Nephron progenitor cell (in vitro differentiated cells): ENCODE measurements around the gene TREM1.

Experiments used
- DNase-seq: peaks from one replicate; pipeline ENCODE4 v3.0.0; 2021
- H3K27ac Mint-ChIP-seq: 2 replicates; pipeline ENCODE4 v1.8.0; 2021; ENCODE audit warnings: mild to moderate bottlenecking, moderate library complexity, mixed read lengths
- H3K27me3 Mint-ChIP-seq: 2 replicates; pipeline ENCODE4 v1.8.0; 2021; ENCODE audit warnings: mild to moderate bottlenecking, low read depth, mixed read lengths; ENCODE audit not compliant: poor library complexity
- H3K36me3 Mint-ChIP-seq: 2 replicates; pipeline ENCODE4 v1.8.0; 2021; ENCODE audit warnings: low read depth, mixed read lengths
- H3K4me1 Mint-ChIP-seq: 2 replicates; pipeline ENCODE4 v1.8.0; 2021; ENCODE audit warnings: mixed read lengths
- H3K4me3 Mint-ChIP-seq: 2 replicates; pipeline ENCODE4 v1.8.0; 2021; ENCODE audit warnings: mild to moderate bottlenecking, moderate library complexity, mixed read lengths
- H3K9me3 Mint-ChIP-seq: 2 replicates; pipeline ENCODE4 v1.8.0; 2021; ENCODE audit warnings: mild to moderate bottlenecking, moderate library complexity, mixed read lengths
- TF ChIP-seq, protein P1 (sequence below): fragments of 200-600 bp; sonication (generic); IDR thresholded peaks from 2 replicates; pipeline ENCODE4 v1.5.0; 2021; ENCODE audit warnings: antibody characterized with exemption

The TREM1 gene

DNA sequence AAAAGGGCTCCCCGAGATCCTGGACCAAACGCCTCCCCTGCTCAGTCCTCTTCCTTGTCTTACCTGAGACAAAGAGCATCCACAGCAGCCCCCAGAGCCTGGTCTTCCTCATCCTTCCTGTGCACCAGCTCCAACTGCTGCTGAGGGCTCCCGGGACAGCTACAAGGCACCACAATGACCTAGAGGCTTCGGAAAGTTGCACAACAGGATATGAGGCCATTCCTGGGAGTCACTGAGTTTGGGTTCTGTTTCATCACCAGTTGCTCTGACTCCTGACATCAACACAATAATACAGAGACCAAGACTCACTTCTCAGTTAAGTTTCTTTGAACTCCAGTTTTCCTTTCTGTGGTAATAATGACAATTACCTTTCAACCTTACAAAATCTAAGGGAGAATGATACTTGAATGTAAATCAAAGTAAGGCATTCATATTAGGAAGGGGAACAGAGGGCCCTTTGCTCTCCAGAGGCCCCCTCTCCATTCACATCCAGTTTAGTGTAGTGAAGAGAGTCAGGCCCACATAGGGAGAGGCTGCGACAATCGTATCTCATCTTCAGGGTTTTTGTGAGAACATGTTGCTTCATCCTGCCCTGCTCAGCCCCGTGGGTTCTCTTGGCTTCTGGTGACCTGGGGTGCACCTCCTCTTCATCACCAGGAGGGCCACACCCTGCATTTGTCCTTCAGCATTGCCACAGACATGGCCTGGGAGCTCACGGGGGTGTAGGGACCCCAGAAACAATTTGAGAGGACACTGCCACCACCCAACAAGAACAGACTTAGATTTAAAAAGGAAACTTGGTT, at the start of gene TREM1:
TSS of gene TREM1 (minus strand) at position 139 of the 803 bp plus-strand sequence. CDS start at position 112, 27 bp downstream.
- TF ChIP-seq, protein P1, sequence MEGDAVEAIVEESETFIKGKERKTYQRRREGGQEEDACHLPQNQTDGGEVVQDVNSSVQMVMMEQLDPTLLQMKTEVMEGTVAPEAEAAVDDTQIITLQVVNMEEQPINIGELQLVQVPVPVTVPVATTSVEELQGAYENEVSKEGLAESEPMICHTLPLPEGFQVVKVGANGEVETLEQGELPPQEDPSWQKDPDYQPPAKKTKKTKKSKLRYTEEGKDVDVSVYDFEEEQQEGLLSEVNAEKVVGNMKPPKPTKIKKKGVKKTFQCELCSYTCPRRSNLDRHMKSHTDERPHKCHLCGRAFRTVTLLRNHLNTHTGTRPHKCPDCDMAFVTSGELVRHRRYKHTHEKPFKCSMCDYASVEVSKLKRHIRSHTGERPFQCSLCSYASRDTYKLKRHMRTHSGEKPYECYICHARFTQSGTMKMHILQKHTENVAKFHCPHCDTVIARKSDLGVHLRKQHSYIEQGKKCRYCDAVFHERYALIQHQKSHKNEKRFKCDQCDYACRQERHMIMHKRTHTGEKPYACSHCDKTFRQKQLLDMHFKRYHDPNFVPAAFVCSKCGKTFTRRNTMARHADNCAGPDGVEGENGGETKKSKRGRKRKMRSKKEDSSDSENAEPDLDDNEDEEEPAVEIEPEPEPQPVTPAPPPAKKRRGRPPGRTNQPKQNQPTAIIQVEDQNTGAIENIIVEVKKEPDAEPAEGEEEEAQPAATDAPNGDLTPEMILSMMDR, result no peak
- Mint-ChIP-seq H3K4me1 (peaks cover 54% of the 10 kb centered on the region), H3K27me3 (peaks cover 3% of the 10 kb centered on the region), H3K4me3 (no peak within 1 kb of the TSS), H3K27ac (peak within 1 kb of the TSS; percentile 22), H3K36me3 (no peaks in the 10 kb centered on the region), H3K9me3 (no peaks in the 10 kb centered on the region)
- DNase-seq, result no peak

DNA sequence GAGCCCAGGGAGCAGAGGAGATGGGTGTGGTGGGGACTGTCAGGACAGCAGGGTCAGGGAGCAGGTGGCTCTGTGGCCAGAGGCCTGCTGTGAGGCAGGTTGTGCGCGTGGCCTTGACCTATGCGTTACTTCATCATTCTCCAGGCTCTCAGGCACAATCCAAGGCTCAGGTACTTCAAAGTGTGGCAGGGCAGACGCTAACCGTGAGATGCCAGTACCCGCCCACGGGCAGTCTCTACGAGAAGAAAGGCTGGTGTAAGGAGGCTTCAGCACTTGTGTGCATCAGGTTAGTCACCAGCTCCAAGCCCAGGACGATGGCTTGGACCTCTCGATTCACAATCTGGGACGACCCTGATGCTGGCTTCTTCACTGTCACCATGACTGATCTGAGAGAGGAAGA, 49.5 kb upstream of the TREM1 start:
- no peaks in the 10 kb centered on the region for H3K36me3 Mint-ChIP-seq
- no peak overlapping the region for H3K27ac Mint-ChIP-seq
- no peak for DNase-seq
- no peaks in the 10 kb centered on the region for H3K9me3 Mint-ChIP-seq
- no peak overlapping the region for H3K4me3 Mint-ChIP-seq
- peaks cover 24% of the 10 kb centered on the region for H3K27me3 Mint-ChIP-seq
- TF ChIP-seq, protein P1, result no peak
- peaks cover 44% of the 10 kb centered on the region for H3K4me1 Mint-ChIP-seq

GRCh38 chr6:41335296-41335695, 48.8 kb upstream of the TREM1 start, which contains the start of gene NCR2:
Gene NCR2, plus strand, starts transcription at chr6:41335608. Its CDS starts 269 bp downstream, at chr6:41335877.
- no peak for DNase-seq
- Mint-ChIP-seq H3K27me3 (peaks cover 19% of the 10 kb centered on the region), H3K4me3 (no peak within 1 kb of the TSS), H3K27ac (no peak within 1 kb of the TSS), H3K4me1 (peaks cover 47% of the 10 kb centered on the region), H3K36me3 (no peaks in the 10 kb centered on the region), H3K9me3 (no peaks in the 10 kb centered on the region)
- TF ChIP-seq, protein P1, result no peak

DNA sequence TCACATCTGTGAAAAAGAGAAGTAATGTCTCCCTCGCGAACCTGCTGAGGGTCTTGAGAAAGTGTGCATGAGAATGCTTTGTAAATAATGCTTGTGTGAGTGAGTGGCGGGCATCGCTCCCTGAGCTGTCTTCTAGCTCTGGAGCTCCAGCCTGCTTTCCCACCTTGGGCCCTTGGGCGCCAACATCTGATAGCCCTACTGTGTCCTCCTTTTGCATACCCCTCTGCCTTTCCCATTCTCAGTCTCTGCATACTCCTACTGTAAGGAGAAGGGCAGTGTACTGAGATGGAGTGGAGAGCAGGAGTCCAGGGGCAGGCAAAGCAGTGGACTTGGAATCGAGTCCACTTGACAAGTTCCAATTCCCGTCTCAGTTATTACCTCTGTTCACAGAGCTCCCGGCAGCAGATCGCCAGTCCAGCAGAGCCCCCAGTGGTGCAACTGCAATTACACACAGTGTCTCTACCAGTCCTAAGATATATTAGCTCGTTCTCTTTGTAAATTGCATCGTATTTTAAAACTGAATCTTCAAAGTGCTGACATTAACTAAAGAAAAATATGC, 48.1 kb upstream of the TREM1 start:
- Mint-ChIP-seq H3K27ac (no peak overlapping the region), H3K9me3 (no peaks in the 10 kb centered on the region), H3K36me3 (no peaks in the 10 kb centered on the region), H3K4me3 (no peak overlapping the region), H3K4me1 (peaks cover 49% of the 10 kb centered on the region), H3K27me3 (peaks cover 23% of the 10 kb centered on the region)
- TF ChIP-seq, protein P1, result peak; percentile 24
- no peak for DNase-seq

DNA sequence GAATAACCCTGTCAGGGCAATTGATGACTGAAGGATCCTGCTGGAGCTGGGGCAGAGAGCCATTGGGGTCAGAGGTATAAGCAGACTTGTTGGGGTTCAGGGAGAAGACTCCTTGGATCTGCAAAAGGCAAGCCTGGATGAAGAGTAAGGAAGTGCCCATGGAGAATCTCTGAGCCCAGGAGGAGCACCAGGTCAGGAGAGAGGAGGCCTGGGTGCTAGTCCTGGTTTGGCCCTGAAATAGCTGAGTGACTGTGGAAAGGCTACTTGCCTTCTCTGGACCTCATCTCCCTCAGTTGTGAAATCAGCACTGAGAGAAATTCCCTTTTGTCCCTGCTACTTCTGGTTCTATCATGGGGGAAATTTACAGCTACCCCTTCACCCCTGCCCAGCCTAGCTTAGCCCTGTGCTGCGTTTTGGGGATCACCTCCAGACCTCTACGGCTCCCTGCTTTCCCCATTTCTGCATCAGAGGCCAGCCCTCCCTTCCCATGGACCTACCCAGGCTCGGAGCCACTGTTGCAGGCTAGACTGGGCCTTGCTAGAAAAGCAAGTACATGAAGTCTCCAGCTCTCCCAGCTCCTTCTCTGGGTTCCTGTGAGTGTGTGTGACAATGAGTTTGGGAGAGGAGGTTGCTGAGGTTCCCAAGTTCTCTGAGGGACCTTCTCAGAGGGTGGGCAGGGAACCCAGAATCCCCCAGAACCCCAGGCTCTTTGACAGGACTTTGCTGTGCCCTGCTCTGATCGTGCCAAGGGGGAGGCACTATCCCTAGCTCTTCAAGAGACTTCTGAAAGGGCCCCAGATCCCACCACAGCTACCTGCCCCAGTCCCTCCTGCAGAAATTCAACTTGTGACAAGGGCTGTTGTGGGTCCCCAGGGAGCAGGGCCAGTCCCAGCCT, 46.6 kb upstream of the TREM1 start:
- Mint-ChIP-seq H3K27ac (no peak overlapping the region), H3K9me3 (no peaks in the 10 kb centered on the region), H3K27me3 (peaks cover 28% of the 10 kb centered on the region), H3K36me3 (no peaks in the 10 kb centered on the region), H3K4me1 (peaks cover 49% of the 10 kb centered on the region), H3K4me3 (no peak overlapping the region)
- no peak for DNase-seq
- TF ChIP-seq, protein P1, result no peak
